ENCODE data around the gene RPN2. TPM values are rescaled to one million over a fixed set of nuclear protein-coding genes. Genes with fewer than 3 reads are reported as not detected.

RPN2 gene
- total RNA-seq, 1 donor from 2014 or later = 168 TPM

GRCh38 chr20:37263686-37264085 lies 84.6 kb downstream of the RPN2 start:
- no peaks in the 10 kb centered on the region for H3K4me1 Mint-ChIP-seq (ENCODE audit: unreplicated experiment)
- H3K36me3 Mint-ChIP-seq (ENCODE audit: unreplicated experiment) = no peaks in the 10 kb centered on the region
- no peak overlapping the region for H3K27ac Mint-ChIP-seq (ENCODE audit: unreplicated experiment)
- peaks cover 49% of the 10 kb centered on the region for H3K27me3 Mint-ChIP-seq (ENCODE audit: unreplicated experiment)
- no peak for TF ChIP-seq CTCF (IDR thresholded peaks at IDR 0.05)
- H3K9me3 Mint-ChIP-seq (ENCODE audit: unreplicated experiment) = no peaks in the 10 kb centered on the region
- DNase-seq (ENCODE audit: extremely low spot score, unreplicated experiment) = no peak
- H3K4me3 Mint-ChIP-seq (ENCODE audit: unreplicated experiment) = no peak overlapping the region

- Mint-ChIP-seq H3K27ac (ENCODE audit: unreplicated experiment) (no peak overlapping the region), H3K9me3 (ENCODE audit: unreplicated experiment) (no peaks in the 10 kb centered on the region), H3K4me1 (ENCODE audit: unreplicated experiment) (peaks cover 2% of the 10 kb centered on the region), H3K27me3 (ENCODE audit: unreplicated experiment) (peaks cover 35% of the 10 kb centered on the region), H3K36me3 (ENCODE audit: unreplicated experiment) (no peaks in the 10 kb centered on the region), H3K4me3 (ENCODE audit: unreplicated experiment) (no peak overlapping the region)
- DNase-seq (ENCODE audit: extremely low spot score, unreplicated experiment) = no peak
- TF ChIP-seq CTCF (IDR thresholded peaks at IDR 0.05) = no peak
These were observed 86.0 kb downstream of the RPN2 start for GRCh38 chr20:37265152-37265551.

- Mint-ChIP-seq H3K27ac (ENCODE audit: unreplicated experiment) (no peak overlapping the region), H3K9me3 (ENCODE audit: unreplicated experiment) (no peaks in the 10 kb centered on the region), H3K36me3 (ENCODE audit: unreplicated experiment) (no peaks in the 10 kb centered on the region), H3K4me1 (ENCODE audit: unreplicated experiment) (peaks cover 2% of the 10 kb centered on the region), H3K4me3 (ENCODE audit: unreplicated experiment) (no peak overlapping the region), H3K27me3 (ENCODE audit: unreplicated experiment) (peaks cover 17% of the 10 kb centered on the region)
- TF ChIP-seq CTCF (IDR thresholded peaks at IDR 0.05) = no peak
- DNase-seq (ENCODE audit: extremely low spot score, unreplicated experiment) = no peak
These were observed 88.0 kb downstream of the RPN2 start for GRCh38 chr20:37266940-37267666.

- no peak for DNase-seq (ENCODE audit: extremely low spot score, unreplicated experiment)
These were observed 88.7 kb downstream of the RPN2 start for GRCh38 chr20:37267667-37268313.

More at GRCh38 chr20:37267667-37268313, 88.7 kb downstream of the RPN2 start:
- Mint-ChIP-seq H3K4me1 (ENCODE audit: unreplicated experiment) (peaks cover 2% of the 10 kb centered on the region), H3K27me3 (ENCODE audit: unreplicated experiment) (peaks cover 13% of the 10 kb centered on the region), H3K36me3 (ENCODE audit: unreplicated experiment) (no peaks in the 10 kb centered on the region), H3K9me3 (ENCODE audit: unreplicated experiment) (no peaks in the 10 kb centered on the region), H3K4me3 (ENCODE audit: unreplicated experiment) (no peak overlapping the region), H3K27ac (ENCODE audit: unreplicated experiment) (no peak overlapping the region)
- no peak for TF ChIP-seq CTCF (IDR thresholded peaks at IDR 0.05)
